Liver (tissue), 9 donors: Measurements from ENCODE around the gene TMEM154. TPM values are rescaled to one million over a fixed set of nuclear protein-coding genes. Genes with fewer than 3 reads are reported as not detected.

Experiments
- DNase-seq: peaks from one replicate; pipeline ENCODE4 v3.0.0-alpha.2; 2017; ENCODE audit warnings: low spot score
- H3K27ac ChIP-seq, 2 donors: one replicate each; pipeline ENCODE4 v1.7.0; 2013; ENCODE audit warnings: inconsistent platforms in 2 of 2, low read length in 2 of 2, control low read depth in 1 of 2, low read depth in 1 of 2, mild to moderate bottlenecking in 1 of 2
- H3K27me3 ChIP-seq, 4 donors: one replicate each; pipeline versions ENCODE4 v1.6.1 to v1.7.0; 2013; ENCODE audit warnings: low read length in 3 of 4, inconsistent platforms in 1 of 4, mild to moderate bottlenecking in 1 of 4, moderate library complexity in 1 of 4; ENCODE audit not compliant: control insufficient read depth in 4 of 4, insufficient read depth in 4 of 4
- H3K36me3 ChIP-seq, 4 donors: one replicate each; pipeline versions ENCODE4 v1.6.1 to v1.7.0; 2013; ENCODE audit warnings: low read length in 3 of 4, mild to moderate bottlenecking in 3 of 4, low read depth in 1 of 4, moderate library complexity in 1 of 4; ENCODE audit not compliant: control insufficient read depth in 4 of 4, insufficient read depth in 3 of 4
- H3K4me1 ChIP-seq, 4 donors: one replicate each; pipeline versions ENCODE4 v1.6.1 to v1.7.0; 2013; ENCODE audit warnings: low read length in 3 of 4, mild to moderate bottlenecking in 3 of 4, moderate library complexity in 1 of 4; ENCODE audit not compliant: control insufficient read depth in 4 of 4, insufficient read depth in 4 of 4
- H3K4me3 ChIP-seq, 3 donors: one replicate each; pipeline versions ENCODE4 v1.6.1 to v1.7.0; 2013; ENCODE audit warnings: low read length in 3 of 3, control low read depth in 1 of 3, low read depth in 1 of 3, mild to moderate bottlenecking in 1 of 3
- H3K9ac ChIP-seq, 2 donors: one replicate each; pipeline ENCODE4 v1.7.0; 2013; ENCODE audit warnings: low read length in 2 of 2, mild to moderate bottlenecking in 2 of 2, moderate library complexity in 2 of 2, control low read depth in 1 of 2, low read depth in 1 of 2
- H3K9me3 ChIP-seq, 4 donors: one replicate each; pipeline versions ENCODE4 v1.6.1 to v1.7.0; 2013; ENCODE audit warnings: low read length in 3 of 4; ENCODE audit not compliant: control insufficient read depth in 4 of 4
- ATF3 ChIP-seq: IDR thresholded peaks from 2 replicates; pipeline ENCODE4 v1.6.1; 2016; ENCODE audit warnings: antibody characterized with exemption
- CTCF ChIP-seq: fragments of 150-350 bp; IDR thresholded peaks from 2 replicates; pipeline ENCODE4 v1.5.1; 2017; ENCODE audit warnings: improper control_type of control experiment, low read depth, low read length; ENCODE audit not compliant: missing input control
- EGR1 ChIP-seq, 2 donors: IDR thresholded peaks; 2 replicates each; pipeline ENCODE4 v1.6.1; 2016 to 2018; ENCODE audit warnings: antibody characterized with exemption in 2 of 2, low read depth in 2 of 2
- FOXA1 ChIP-seq: IDR thresholded peaks from 2 replicates; pipeline ENCODE4 v1.6.1; 2016; ENCODE audit warnings: antibody characterized with exemption
- FOXA2 ChIP-seq: IDR thresholded peaks from 2 replicates; pipeline ENCODE4 v1.6.1; 2016; ENCODE audit warnings: antibody characterized with exemption
- GABPA ChIP-seq, 2 donors: IDR thresholded peaks in 1 of 2; conservative IDR thresholded peaks in 1 of 2; 2 replicates each; pipeline ENCODE4 v1.6.1; 2016; ENCODE audit warnings: antibody characterized with exemption in 2 of 2, mild to moderate bottlenecking in 1 of 2, moderate library complexity in 1 of 2
- HNF4A ChIP-seq, 2 donors: conservative IDR thresholded peaks; 2 replicates each; pipeline ENCODE4 v1.6.1; 2016; ENCODE audit warnings: antibody characterized with exemption in 2 of 2, mild to moderate bottlenecking in 2 of 2
- HNF4G ChIP-seq: IDR thresholded peaks from 2 replicates; pipeline ENCODE4 v1.6.1; 2016; ENCODE audit warnings: antibody characterized with exemption
- JUND ChIP-seq, 2 donors: IDR thresholded peaks; 2 replicates each; pipeline ENCODE4 v1.6.1; 2016; ENCODE audit warnings: antibody characterized with exemption in 2 of 2
- MAX ChIP-seq: IDR thresholded peaks from 2 replicates; pipeline ENCODE4 v1.6.1; 2016; ENCODE audit warnings: antibody characterized with exemption
- NR2F2 ChIP-seq: IDR thresholded peaks from 2 replicates; pipeline ENCODE4 v1.6.1; 2016; ENCODE audit warnings: antibody characterized with exemption
- RAD21 ChIP-seq, 2 donors: IDR thresholded peaks; 2 replicates each; pipeline ENCODE4 v1.6.1; 2016; ENCODE audit warnings: antibody characterized with exemption in 2 of 2, mild to moderate bottlenecking in 2 of 2
- REST ChIP-seq: IDR thresholded peaks from 2 replicates; pipeline ENCODE4 v1.6.1; 2016; ENCODE audit warnings: antibody characterized with exemption, mild to moderate bottlenecking
- RXRA ChIP-seq, 2 donors: IDR thresholded peaks; 2 replicates each; pipeline ENCODE4 v1.6.1; 2017 to 2018; ENCODE audit warnings: antibody characterized with exemption in 2 of 2, mild to moderate bottlenecking in 1 of 2
- SP1 ChIP-seq: IDR thresholded peaks from 2 replicates; pipeline ENCODE4 v1.6.1; 2018; ENCODE audit warnings: antibody characterized with exemption, mild to moderate bottlenecking
- TAF1 ChIP-seq: conservative IDR thresholded peaks from 2 replicates; pipeline ENCODE4 v1.6.1; 2016; ENCODE audit warnings: antibody characterized with exemption, mild to moderate bottlenecking
- YY1 ChIP-seq: IDR thresholded peaks from 2 replicates; pipeline ENCODE4 v1.6.1; 2016; ENCODE audit warnings: antibody characterized with exemption, mild to moderate bottlenecking
- ZBTB33 ChIP-seq: IDR thresholded peaks from 2 replicates; pipeline ENCODE4 v1.6.1; 2016; ENCODE audit warnings: antibody characterized with exemption
- WGBS: extraction: QIAGEN DNeasy Blood & Tissue Kit; methylation state at CpG from one replicate; pipeline ENCODE4 v1.1.7; 2013; 5-methylcytosine and 5-hydroxymethylcytosine counted together
- polyA plus RNA-seq, 2 donors: library from polyadenylated mRNA; stranded (reverse) in 1 of 2; unstranded in 1 of 2; fragments of 200-250 nt in 1 of 2; fragments of >200 nt in 1 of 2; fragmentation: Nextera tagmentation in 1 of 2; extraction: Ambion mirVana in 1 of 2; gene quantifications; one replicate each; pipeline versions ENCODE4 v1.2.1 to v1.2.3, GENCODE V29; 2013 to 2015
- total RNA-seq, 2 donors: library from RNA; depleted of rRNA; stranded (reverse); fragments of >200 nt; gene quantifications; one replicate each; pipeline ENCODE4 v1.2.3, GENCODE V29; 2014
- donor health status: healthy.
- donor health status: healthy.
- donor health status: healthy.
- donor health status: healthy.
- donor health status: healthy.

Gene TMEM154
- total and polyA plus RNA-seq, 4 donors, result 0.32 to 4.4 (median 2.3) TPM

- Histone ChIP-seq H3K9ac (no peak overlapping the region), H3K27me3 (no peaks in the 10 kb centered on the region), H3K4me1 (peaks cover 0 to under 1% (median under 1%) of the 10 kb centered on the region in 4 donors), H3K4me3 (no peak overlapping the region), H3K9me3 (no peaks in the 10 kb centered on the region), H3K36me3 (no peaks in the 10 kb centered on the region), H3K27ac (no peak overlapping the region)
- TF ChIP-seq YY1 (no peak), FOXA2 (no peak), ATF3 (no peak), TAF1 (no peak), HNF4G (no peak), ZBTB33 (no peak), RAD21 (IDR thresholded peaks at IDR 0.05) (no peak)
- DNase-seq, result no peak
- WGBS, result 95% methylated on average over 2 of the region's 2 CpGs
Measured at GRCh38 chr4:152573861-152574260, 105.9 kb downstream of the TMEM154 start.

GRCh38 chr4:152572417-152573086, 107.2 kb downstream of the TMEM154 start:
- TF ChIP-seq FOXA1, result no peak
- TF ChIP-seq REST, result no peak
- no peak for TF ChIP-seq SP1
- no peak for TF ChIP-seq GABPA (IDR thresholded peaks at IDR 0.05 in 1 of 2, conservative IDR thresholded peaks at IDR 0.05 in 1 of 2)
- no peak for TF ChIP-seq JUND (IDR thresholded peaks at IDR 0.05)
- TF ChIP-seq NR2F2, result no peak
- no peak for TF ChIP-seq ATF3
- no peak for TF ChIP-seq YY1
- no peak for TF ChIP-seq RXRA (IDR thresholded peaks at IDR 0.05)
- TF ChIP-seq EGR1 (IDR thresholded peaks at IDR 0.05; ENCODE audit: low read depth in 2 of 2), result no peak
- no peak for TF ChIP-seq HNF4G
- no peak for TF ChIP-seq CTCF
- no peak for TF ChIP-seq HNF4A (conservative IDR thresholded peaks at IDR 0.05)
- TF ChIP-seq RAD21 (IDR thresholded peaks at IDR 0.05), result no peak
- no peak for TF ChIP-seq TAF1
- no peak for TF ChIP-seq MAX
- no peak for TF ChIP-seq ZBTB33
- no peak for TF ChIP-seq FOXA2
- H3K36me3 ChIP-seq, result no peaks in the 10 kb centered on the region
- H3K27me3 ChIP-seq, result no peaks in the 10 kb centered on the region
- H3K27ac ChIP-seq, result no peak overlapping the region
- 70% methylated on average over 9 of the region's 9 CpGs for WGBS
- DNase-seq, result no peak
- H3K9ac ChIP-seq, result no peak overlapping the region
- no peak overlapping the region for H3K4me3 ChIP-seq
- H3K9me3 ChIP-seq, result no peaks in the 10 kb centered on the region
- H3K4me1 ChIP-seq, result no peaks in the 10 kb centered on the region
